ENCODE results near the gene SERPINA12.
"Not testable (repeated sequence)": the region's sequence is repeated elsewhere in the genome, so short reads cannot be mapped to it uniquely, and the experiment has no call there.

SERPINA12 gene

DNA sequence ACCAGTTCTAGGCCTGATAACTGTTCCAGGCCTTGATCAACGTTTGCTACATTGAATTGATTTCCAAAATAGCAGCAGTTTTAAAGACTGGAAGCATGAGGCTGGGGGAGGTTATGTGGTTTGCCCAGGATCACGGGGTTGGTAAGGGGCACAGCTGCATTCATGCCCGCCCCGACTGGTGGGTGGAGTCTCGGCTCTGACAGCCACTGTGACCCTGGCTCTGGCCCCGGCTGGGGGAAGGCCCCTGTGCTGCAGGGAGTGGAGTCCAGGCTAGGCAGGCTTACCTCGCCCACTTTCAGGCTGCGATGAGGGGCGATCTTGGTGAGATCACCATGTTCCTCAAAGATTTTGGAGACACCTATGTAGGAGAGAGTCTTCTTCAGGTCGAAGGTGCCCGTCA is 19.9 kb downstream of the SERPINA12 start:
- DNase-seq (ENCODE audit: low spot score): no peak

DNA sequence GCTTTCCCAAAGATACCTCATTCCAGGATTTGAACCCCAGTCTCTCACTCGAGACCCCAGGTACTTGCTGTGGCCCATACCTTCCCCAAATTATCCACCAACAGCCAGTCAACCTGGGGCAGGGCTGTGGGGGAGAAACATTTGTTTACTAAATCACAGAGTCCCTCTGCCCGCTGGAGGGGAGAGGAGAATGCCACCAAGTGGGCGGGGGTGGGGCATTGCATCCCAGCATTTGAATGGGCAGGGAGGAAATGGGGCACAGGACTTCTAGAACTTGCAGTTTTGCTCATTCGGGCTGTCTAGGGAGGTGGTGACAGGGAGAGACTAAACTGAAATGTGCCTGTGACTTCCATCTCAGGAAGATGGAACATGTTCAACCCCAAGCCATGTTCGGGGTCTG is 22.4 kb downstream of the SERPINA12 start:
- no peak for DNase-seq (ENCODE audit: low spot score)

DNA sequence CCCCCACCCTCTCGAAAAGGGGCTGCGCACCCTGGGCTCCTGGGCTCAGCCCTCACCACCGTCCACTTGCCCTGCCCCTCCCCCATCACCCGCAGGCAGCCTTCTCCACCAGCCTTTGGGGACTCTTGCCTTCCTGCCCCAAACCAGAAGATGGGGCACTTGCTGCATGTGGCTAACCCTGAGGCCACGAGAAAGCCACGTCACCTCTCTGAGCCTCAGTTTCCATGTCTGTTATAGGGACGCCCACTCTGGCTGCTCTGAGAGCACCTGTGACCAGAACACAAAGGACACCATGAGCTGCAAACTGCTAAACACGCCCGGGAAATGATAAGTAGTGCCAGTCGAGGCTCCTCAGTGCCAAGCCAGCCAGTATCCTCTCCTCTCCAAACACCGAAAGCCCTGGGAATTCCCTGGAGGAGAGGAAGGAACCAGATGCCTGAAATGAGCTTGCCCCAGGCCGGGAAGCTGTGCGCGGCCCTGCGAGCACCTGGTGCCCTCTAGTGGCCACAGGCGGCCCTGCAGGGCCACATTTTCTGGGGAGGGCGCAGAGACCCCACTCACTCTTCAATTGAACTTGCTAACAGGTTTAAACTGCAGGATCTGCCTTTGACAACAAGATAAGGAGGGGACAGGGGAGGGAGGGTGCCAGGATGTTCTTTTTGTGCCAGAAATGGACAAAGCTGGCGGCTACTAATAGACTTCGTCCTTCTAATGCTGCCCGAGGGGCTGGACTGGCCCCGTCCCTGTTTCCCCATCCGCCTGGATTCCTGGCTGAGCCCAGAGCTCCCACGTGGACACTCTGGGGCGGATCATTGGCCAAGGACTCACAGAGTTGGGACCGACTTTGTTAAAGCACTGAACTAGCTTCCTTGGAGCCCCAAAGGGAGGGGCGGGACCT is 23.1 kb downstream of the SERPINA12 start:
- peak; percentile 74 for DNase-seq (ENCODE audit: low spot score)

DNA sequence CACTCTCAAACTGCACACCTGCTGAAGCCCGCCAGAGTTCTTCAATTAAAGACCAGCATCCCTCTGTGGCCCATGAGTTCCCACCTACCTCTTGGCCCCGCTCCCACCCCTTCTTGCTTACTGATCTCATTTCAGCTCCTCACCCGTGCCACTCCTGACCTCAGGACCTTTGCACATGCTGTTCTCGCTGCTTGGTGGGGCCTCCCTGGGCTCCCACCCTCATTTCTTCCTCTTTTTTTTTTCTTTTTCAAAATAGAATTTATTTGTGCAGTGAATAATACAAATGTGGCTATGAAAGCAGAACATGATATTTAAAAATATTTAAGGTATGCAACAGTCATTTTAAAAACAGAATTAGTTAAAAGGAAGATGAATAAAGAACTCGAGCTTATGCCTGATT is 24.8 kb downstream of the SERPINA12 start:
- DNase-seq (ENCODE audit: low spot score): no peak

DNA sequence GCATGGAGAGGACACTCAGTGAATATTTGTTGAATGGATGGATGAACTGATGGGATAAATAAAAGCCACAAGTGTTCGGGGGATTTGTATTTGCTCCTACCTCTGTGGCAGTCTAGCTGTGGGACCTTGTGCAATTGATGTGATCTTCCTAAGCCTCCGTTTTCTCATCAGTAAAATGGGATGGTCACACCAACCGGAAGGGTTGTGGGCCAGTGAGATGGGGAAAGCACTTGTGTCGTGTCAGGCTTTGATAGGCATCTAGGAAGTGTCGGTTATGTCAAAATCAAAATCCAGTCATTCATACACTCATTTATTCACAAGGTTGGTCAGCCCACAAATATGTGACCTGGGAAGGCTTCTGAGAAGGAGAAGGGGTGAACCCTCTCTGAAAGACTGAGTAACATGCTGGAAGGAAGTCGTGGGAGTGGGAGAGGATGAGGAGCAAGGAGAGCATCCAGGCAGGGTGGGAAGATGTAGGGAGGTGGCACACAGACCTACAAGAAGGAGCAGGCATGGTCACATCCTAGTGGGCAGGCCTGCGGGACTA is 25.5 kb downstream of the SERPINA12 start:
- DNase-seq (ENCODE audit: low spot score): no peak

DNA sequence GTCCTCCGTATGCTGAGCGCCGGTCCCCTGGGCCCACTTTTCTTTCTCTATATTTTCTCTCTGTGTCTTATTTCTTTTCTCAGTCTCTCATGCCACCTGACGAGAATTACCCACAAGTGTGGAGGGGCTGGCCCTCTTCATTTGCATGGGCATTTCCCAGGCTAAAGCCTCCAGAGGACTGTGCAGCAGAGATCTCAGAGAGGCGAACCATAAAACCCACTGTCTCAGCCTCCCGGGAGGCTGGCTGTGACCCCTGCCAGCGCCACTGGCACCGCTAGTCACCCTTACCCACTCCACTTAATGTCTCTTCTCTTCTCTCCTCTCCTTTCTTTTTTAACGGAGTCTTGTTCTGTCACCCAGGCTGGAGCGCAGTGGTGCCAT is 26.2 kb downstream of the SERPINA12 start:
- no peak for DNase-seq (ENCODE audit: low spot score)

DNA sequence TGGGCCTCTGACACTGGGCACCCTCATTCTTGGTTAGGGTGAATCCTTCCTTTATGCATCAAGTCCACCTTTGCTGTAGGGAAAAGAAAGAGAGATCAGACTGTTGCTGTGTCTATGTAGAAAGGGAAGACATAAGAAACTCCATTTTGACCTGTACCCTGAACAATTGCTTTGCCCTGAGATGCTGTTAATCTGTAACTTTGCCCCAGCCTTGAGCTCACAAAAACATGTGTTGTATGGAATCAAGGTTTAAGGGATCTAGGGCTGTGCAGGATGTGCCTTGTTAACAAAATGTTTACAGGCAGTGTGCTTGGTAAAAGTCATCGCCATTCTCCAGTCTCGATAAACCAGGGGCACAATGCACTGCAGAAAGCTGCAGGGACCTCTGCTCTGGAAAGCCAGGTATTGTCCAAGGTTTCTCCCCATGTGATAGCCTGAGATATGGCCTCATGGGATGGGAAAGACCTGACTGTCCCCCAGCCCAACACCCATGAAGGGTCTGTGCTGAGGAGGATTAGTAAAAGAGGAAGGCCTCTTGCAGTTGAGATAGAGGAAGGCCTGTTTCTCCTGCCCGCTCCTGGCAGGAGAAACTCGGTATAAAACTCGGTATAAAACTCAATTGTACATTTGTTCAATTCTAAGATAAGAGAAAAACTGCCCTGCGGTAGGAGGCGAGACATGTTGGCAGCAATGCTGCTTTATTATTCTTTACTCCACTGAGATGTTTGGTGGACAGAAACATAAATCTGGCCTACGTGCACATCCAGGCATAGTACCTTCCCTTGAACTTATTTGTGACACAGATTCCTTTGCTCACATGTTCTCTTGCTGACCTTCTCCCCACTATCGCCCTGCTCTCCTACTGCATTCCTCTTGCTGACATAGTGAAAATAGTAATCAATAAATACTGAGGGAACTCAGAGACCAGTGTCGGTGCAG is 26.9 kb downstream of the SERPINA12 start:
- DNase-seq (ENCODE audit: low spot score): not testable (repeated sequence)

DNA sequence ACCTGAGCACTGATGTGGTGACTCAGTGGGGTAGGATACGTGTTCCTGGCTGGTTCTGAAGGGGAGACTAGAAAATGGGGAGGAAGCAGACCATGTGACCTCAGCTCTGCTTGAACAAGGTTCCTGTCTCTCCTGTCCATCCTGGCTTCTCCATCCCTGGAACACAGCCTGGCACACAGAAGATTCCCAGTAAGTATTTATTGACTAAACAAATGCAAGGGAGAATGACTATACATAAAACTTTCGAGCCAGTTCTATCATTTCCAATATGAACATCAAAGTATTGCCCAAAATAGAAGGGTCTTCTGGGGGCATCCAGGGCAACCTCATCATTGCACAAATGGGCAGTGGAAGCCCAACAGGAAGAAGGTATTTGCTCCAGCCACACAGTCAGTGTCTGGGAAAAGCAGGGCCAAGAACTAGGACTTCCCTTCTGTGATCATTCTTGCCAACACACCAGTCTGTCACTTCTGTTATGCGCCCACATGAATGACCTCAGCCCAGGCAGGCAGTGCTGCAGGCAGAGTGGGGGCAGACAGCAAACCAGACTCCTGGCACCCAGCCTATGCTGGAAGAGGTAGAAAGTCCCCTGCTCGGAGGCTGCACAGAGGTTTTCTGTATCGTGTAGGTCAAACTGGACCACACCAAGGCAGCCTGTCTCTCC is 27.7 kb downstream of the SERPINA12 start:
- no peak for DNase-seq (ENCODE audit: low spot score)

DNA sequence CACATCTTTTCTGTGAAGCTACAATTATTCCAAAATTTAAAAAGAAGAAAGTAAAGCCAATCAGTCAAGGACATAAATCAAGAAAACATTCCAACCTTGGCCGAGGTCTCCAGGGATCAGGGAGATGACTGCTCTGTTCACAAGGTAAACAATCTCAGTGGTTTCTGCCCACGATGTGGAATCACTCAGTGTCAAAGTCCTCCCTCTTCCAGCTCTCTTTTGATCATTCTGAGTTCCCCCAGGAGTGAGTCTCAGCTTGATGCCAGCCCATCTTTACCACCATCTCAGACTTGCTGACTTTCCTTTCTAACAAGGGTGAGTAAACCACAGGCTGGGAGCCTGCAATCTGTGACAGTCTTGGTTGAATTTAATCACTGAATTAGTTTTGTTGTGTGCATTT is 28.5 kb downstream of the SERPINA12 start:
- no peak for DNase-seq (ENCODE audit: low spot score)

DNA sequence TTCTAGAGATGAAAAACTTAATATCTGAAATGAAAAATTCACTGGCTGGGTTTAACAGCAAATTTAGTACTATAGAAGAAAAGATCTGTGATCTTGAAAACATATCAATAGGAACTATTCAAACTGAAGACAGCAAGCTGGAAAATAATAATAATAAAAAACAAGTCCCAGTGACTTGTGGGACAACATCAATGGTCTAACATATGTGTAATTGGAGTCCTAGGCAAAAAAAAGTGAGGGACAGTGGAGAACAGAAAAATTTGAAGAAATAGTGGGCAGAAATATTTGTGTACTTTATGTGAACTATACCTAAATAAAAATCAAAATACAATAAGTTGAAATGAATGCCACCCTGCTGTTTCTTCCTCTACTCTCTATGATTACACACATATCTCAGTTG is 30.8 kb downstream of the SERPINA12 start:
- no peak for DNase-seq (ENCODE audit: low spot score)

DNA sequence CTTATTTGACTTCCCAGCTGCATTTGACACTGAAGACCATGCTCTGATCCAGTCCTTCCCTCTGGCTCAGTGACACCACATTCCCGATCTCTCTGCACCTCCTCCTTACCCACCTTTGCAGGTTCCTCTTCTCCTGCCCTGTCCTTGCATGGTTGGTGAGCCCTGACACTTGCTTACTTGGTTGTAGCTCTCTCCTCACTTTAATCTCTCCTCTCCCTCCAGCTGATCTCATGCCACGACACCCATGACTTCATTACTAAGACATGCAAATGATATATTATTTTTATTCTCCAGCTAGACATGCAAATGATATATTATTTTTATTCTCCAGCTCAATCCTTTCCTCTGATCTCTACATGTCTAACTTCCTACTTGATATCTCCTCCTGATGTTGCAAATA is 33.2 kb downstream of the SERPINA12 start, which contains the start of gene SERPINA9:
Gene SERPINA9 (minus strand): TSS at position 175 of the 400 bp plus-strand sequence. CDS start 6,357 bp downstream, outside the sequence.
- no peak for DNase-seq (ENCODE audit: low spot score)

DNA sequence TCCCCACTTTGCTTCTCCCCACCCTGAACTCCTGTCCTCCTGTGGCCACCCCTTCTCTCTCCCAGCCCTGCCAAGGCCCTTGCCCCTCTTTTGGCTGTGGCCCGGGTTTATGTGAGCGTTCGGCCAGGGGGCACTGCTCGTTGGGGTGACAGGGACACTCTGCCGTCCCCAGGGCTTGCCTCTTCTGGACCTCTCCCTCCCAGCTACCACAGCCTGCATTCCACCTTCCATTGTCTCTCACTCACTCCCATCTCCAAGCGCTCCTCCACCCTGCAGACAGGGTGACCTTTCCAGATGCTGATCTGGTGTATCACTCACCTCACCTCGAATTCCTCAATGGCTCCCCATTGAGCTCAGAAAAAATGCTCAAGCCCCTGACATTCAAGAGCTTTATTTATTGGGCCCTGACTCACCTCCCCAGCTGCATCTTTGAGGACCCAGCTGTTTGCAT is 34.7 kb downstream of the SERPINA12 start:
- DNase-seq (ENCODE audit: low spot score): no peak

DNA sequence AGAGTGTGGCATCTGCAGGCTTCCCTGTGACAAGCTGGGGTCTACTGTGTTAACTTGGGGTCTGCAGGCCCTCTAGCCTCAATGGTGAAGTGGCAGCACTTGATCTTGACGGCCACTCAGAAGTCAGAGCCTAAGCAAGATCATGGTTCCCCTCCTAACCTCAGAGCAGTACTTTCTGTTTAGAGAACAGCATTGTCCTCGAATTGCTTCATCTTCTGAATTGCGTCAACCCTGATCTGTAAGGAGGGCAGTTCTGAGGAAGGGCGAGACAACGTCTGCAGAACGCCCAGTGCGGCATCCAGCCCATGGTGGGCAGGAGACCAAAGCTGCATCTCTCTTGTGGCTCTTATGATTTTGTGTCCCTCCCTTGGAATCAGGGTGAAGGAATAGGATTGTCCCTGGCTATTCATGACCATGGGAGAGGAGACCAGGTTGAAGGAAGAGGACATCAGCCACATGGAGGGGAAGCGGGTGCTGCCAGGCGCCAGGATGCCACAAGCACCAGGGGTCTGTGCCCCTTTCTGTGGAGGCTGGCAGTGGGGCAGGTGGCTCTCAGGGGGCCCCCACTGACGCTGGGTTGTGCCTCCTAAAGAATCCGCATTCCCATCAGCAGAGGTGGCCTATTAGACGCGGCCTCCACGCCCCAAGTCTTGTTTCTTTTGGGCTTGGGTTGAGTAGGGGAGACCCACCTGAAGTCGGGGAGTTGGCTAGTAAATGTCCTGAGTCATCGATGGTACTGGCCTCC is 35.4 kb downstream of the SERPINA12 start:
- DNase-seq (ENCODE audit: low spot score): no peak

DNA sequence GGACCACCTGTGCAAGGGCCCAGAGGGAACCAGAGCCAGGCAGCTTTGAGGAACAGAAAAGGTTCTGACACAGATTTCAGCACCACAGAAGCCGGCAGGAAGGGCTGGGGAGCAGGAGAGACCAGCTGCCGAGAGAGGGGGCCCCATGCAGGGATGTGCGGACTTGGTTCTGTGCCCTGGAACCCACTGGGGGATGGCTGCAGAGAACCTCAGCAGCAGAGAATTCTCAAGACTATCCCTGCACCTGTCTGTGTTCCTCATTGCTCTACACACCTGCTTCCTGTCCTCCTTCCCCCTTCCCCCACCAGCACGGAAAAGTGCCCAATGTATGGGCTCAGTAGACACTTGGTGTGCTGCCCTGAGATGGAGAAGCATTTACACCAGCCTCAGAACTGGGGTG is 36.4 kb downstream of the SERPINA12 start:
- DNase-seq (ENCODE audit: low spot score): no peak

DNA sequence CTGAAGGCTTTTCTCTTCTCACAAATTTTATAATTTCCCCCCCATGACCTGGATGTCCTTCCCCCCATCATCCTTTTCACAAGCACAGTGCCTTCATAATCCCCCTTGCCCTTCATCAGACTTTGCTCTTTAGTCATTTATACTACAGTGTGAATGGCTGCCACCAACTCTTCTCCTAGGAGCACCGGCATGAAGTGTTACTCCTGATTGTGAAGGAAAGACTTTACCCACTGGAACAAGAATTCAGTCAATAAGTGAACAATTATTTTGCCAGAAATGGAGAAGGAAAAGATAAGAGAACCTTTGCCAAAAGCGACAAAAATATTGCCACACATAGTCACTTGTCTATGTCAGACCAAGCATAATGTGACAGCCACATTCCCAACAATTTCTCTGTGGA is 38.2 kb downstream of the SERPINA12 start:
- no peak for DNase-seq (ENCODE audit: low spot score)

DNA sequence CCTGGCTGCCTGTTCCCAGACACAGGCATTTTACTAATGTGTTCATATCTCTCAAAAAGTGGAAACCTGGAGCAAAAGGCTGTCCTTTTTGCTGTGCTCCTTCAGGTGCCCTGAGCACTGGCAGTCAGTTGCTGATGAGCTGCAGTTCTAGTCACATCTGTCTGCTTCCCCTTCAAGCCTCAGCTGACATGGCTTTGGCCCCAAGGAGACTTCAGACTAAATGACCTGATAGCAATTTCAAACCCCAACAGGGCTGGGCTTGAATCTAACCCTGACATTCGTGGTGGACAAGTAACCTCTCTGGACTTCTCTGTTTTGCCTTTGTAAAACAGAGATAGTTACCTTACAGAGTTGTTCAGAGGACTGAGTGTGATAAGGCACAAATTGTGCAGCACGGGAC is 39.0 kb downstream of the SERPINA12 start:
- no peak for DNase-seq (ENCODE audit: low spot score)

DNA sequence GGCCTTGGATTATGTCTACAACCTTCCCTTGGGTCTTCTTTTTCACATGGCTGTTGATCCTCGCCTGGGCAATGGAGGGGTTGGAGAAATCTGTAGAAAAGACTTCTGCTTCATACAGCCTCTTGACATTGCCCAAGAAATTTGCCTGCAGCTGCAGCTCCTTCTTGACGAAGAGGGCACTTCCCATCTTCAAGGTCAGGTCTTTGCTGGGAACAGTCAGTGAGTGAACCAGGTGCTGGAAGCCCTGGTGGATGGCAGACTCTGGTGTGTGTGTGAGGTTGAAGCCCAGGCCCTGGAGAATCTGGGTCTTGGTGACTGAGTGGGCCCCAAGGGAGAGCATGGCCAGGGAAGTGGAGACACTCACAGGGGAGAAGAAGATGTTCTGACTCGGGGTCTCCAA is 40.0 kb downstream of the SERPINA12 start:
- no peak for DNase-seq (ENCODE audit: low spot score)

DNA sequence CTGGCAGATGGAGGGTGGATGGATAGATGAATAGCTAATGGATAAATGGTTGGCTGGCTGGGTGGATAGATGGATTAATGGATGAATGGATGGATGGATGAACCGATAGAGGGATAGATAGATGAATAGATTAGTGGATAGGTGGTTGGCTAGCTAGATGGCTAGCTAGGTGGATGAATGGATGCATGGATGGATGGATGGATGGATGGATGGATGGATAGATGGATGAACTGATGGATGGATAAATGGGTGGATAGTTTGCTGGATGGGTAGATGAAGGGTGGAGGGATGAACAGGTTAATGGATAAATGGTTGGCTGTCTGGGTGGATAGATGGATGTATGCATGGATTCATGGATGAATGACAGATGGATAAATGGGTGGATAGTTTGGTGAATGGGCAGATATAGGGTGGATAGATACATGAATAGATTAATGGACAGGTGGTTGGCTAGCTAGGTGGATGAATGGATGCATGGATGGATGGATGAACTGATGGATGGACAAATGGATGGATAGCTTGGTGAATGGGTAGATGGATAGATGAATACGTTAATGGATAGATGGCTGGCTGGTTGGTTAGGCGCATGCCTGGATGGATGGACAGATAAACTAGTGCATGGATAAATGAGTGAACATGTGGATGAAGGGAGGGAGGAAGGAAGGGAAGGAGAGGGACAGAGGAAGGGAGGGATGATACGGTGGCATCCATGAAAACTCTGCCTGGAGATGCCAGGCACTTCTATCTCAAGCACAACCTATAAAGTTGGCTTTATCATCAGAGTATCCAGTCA is 41.3 kb downstream of the SERPINA12 start:
- no peak for DNase-seq (ENCODE audit: low spot score)

DNA sequence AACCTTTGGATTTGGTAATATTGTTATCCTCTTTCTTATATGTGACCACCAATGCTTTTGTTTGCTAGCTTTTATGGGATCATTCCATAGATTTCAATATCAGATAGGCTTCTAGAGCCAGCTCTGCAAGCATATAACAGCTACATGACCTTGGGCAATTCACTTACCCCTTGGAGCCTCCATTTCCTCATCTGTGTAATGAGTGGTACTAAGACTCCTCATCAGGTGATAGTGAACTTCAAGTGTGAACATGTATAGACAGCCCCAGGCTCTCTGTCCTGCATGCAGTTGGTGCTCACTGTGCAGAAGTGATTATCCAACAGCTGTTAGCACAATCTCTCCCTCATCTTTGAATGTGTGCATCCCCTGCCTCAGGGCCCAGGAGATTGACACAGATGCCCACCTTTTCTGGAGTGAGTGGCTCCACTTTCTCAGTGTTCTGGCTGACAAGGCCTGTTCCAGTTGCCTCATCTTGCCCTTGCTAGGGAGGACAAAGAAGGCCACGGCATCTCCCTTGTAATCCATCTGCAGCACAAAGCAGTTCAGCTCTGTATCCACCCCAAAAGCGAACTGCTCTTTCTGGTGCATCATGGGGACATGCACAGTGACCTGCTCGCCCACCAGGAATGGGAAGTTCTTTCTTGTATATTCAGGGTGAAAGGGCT is 42.4 kb downstream of the SERPINA12 start:
- no peak for DNase-seq (ENCODE audit: low spot score)

DNA sequence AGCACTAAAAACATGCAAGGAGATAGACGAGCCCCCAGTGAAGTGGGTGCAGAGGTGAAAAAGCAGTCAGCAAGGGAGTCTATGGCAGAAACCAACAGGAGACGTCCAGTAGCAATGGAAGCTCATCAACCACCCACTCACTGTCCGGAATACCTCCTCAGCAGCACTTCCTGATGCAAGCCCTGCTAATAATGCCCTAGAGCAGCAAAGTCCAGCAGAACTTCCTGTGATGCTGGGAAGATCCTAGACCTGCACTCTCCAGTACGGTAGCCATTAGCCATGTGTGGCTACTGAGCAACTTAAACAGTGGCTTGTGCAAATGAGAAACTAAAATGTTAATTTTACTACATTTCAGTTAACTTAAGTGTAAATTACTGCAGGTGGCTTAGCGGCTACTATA is 44.2 kb downstream of the SERPINA12 start:
- DNase-seq (ENCODE audit: low spot score): no peak

Measured in HuH-7 (cell line).